CD4-positive, CD25-positive, alpha-beta regulatory T cell (primary cell): ENCODE measurements around the gene GYS2. TPM values are rescaled to one million over a fixed set of nuclear protein-coding genes. Genes with fewer than 3 reads are reported as not detected.

Source experiments
- ATAC-seq, 2 donors: fragments of 150-1000 bp; cut with Tn5 transposase; one replicate each; pipeline ENCODE4 v1.10.0; 2021; ENCODE audit warnings: low read depth in 2 of 2, moderate number of reproducible peaks in 2 of 2, moderate library complexity in 1 of 2
- DNase-seq, 3 donors: peaks; one replicate each; pipeline versions ENCODE4 v3.0.0 to v3.0.0-alpha.2; 2012 to 2022; ENCODE audit warnings: mixed read lengths in 1 of 3
- H3K27ac ChIP-seq: one replicate; pipeline ENCODE4 v1.7.0; 2013; ENCODE audit warnings: mild to moderate bottlenecking, low read length; ENCODE audit not compliant: insufficient read depth, poor library complexity, severe bottlenecking
- H3K27me3 ChIP-seq: one replicate; pipeline ENCODE4 v1.7.0; 2013; ENCODE audit warnings: low read length; ENCODE audit not compliant: control insufficient read depth, insufficient read depth
- H3K36me3 ChIP-seq: one replicate; pipeline ENCODE4 v1.7.0; 2013; ENCODE audit warnings: mild to moderate bottlenecking, low read length, moderate library complexity; ENCODE audit not compliant: control insufficient read depth, insufficient read depth
- H3K4me1 ChIP-seq: 2 replicates; pipeline ENCODE4 v1.7.0; 2013; ENCODE audit warnings: mild to moderate bottlenecking, low read length; ENCODE audit not compliant: insufficient read depth, control insufficient read depth, poor library complexity, severe bottlenecking
- H3K4me3 ChIP-seq: one replicate; pipeline ENCODE4 v1.7.0; 2013; ENCODE audit warnings: low read depth, mild to moderate bottlenecking, low read length, moderate library complexity
- H3K9me3 ChIP-seq, 2 experiments: 1 replicate in 1 of 2; 2 replicates in 1 of 2; pipeline ENCODE4 v1.7.0; 2013; ENCODE audit warnings: low read length in 2 of 2, mild to moderate bottlenecking in 1 of 2, moderate library complexity in 1 of 2; ENCODE audit not compliant: control insufficient read depth in 2 of 2
- H3K27ac Mint-ChIP-seq, 3 donors: one replicate each; pipeline ENCODE4 v1.8.0; 2020 to 2022; ENCODE audit warnings: mild to moderate bottlenecking in 3 of 3, mixed read lengths in 3 of 3, moderate library complexity in 2 of 3
- H3K27me3 Mint-ChIP-seq: one replicate; pipeline ENCODE4 v1.8.0; 2022; ENCODE audit warnings: mild to moderate bottlenecking, mixed read lengths
- H3K36me3 Mint-ChIP-seq: one replicate; pipeline ENCODE4 v1.8.0; 2020; ENCODE audit warnings: mixed read lengths
- H3K4me1 Mint-ChIP-seq, 4 donors: one replicate each; pipeline ENCODE4 v1.8.0; 2020 to 2022; ENCODE audit warnings: mixed read lengths in 4 of 4, mild to moderate bottlenecking in 1 of 4
- H3K4me3 Mint-ChIP-seq, 4 donors: one replicate each; pipeline ENCODE4 v1.8.0; 2020 to 2022; ENCODE audit warnings: mild to moderate bottlenecking in 4 of 4, mixed read lengths in 4 of 4, moderate library complexity in 3 of 4
- H3K9me3 Mint-ChIP-seq, 7 donors: one replicate each; pipeline ENCODE4 v1.8.0; 2020 to 2022; ENCODE audit warnings: mixed read lengths in 7 of 7, mild to moderate bottlenecking in 3 of 7, moderate library complexity in 2 of 7
- polyA plus RNA-seq, 4 donors: library from polyadenylated mRNA; unstranded; fragments of 300-500 nt; fragmentation: Illumina TruSeq; gene quantifications; one replicate each; pipeline ENCODE4 v1.2.3, GENCODE V29; 2021
- total RNA-seq: library from RNA; stranded (reverse); gene quantifications from one replicate; pipeline ENCODE4 v1.2.3, GENCODE V29; 2022

GYS2 gene
- total and polyA plus RNA-seq, 5 donors from 2014 or later: 0.08 to 0.09 TPM; not detected in 3

- peaks cover 14% of the 10 kb centered on the region for H3K27me3 Mint-ChIP-seq
- H3K9me3 ChIP-seq: no peaks in the 10 kb centered on the region
- peaks cover 1% of the 10 kb centered on the region for H3K27me3 ChIP-seq
- no peaks in the 10 kb centered on the region for H3K4me1 ChIP-seq
- H3K27ac ChIP-seq: no peak overlapping the region
- no peak overlapping the region for H3K27ac Mint-ChIP-seq
- DNase-seq (no peak), ATAC-seq (no peak)
- H3K4me1 Mint-ChIP-seq: no peaks in the 10 kb centered on the region
- peaks cover 0 to 1% (median 0%) of the 10 kb centered on the region in 7 donors for H3K9me3 Mint-ChIP-seq
- H3K36me3 ChIP-seq: no peaks in the 10 kb centered on the region
- H3K36me3 Mint-ChIP-seq: no peaks in the 10 kb centered on the region
- no peak overlapping the region for H3K4me3 Mint-ChIP-seq
- no peak overlapping the region for H3K4me3 ChIP-seq
These were observed 37.7 kb downstream of the GYS2 start for GRCh38 chr12:21566907-21567394.

- Mint-ChIP-seq H3K9me3 (peaks cover 0 to 1% (median 0%) of the 10 kb centered on the region in 7 donors), H3K4me3 (no peak overlapping the region), H3K36me3 (no peaks in the 10 kb centered on the region), H3K27me3 (peaks cover 14% of the 10 kb centered on the region), H3K27ac (no peak overlapping the region), H3K4me1 (no peaks in the 10 kb centered on the region)
- Histone ChIP-seq H3K4me1 (no peaks in the 10 kb centered on the region), H3K4me3 (no peak overlapping the region), H3K36me3 (no peaks in the 10 kb centered on the region), H3K27me3 (peaks cover 1% of the 10 kb centered on the region), H3K9me3 (no peaks in the 10 kb centered on the region), H3K27ac (no peak overlapping the region)
- ATAC-seq (no peak), DNase-seq (no peak)
These were observed 38.3 kb downstream of the GYS2 start for GRCh38 chr12:21566223-21566906.

GRCh38 chr12:21562859-21563258 lies 41.8 kb downstream of the GYS2 start:
- no peaks in the 10 kb centered on the region for H3K9me3 ChIP-seq
- H3K27me3 ChIP-seq: no peaks in the 10 kb centered on the region
- H3K27ac ChIP-seq: no peak overlapping the region
- no peaks in the 10 kb centered on the region for H3K36me3 Mint-ChIP-seq
- no peaks in the 10 kb centered on the region for H3K36me3 ChIP-seq
- H3K4me3 Mint-ChIP-seq: no peak overlapping the region
- H3K4me3 ChIP-seq: no peak overlapping the region
- DNase-seq: no peak
- H3K9me3 Mint-ChIP-seq: peaks cover 0 to 1% (median 0%) of the 10 kb centered on the region in 7 donors
- peaks cover 0 to 8% (median 2%) of the 10 kb centered on the region in 4 donors for H3K4me1 Mint-ChIP-seq
- no peak overlapping the region for H3K27ac Mint-ChIP-seq
- peaks cover 6% of the 10 kb centered on the region for H3K27me3 Mint-ChIP-seq
- ATAC-seq: no peak
- no peaks in the 10 kb centered on the region for H3K4me1 ChIP-seq

GRCh38 chr12:21561158-21561557 lies 43.5 kb downstream of the GYS2 start:
- H3K36me3 ChIP-seq: no peaks in the 10 kb centered on the region
- H3K4me1 ChIP-seq: no peaks in the 10 kb centered on the region
- no peaks in the 10 kb centered on the region for H3K27me3 ChIP-seq
- Mint-ChIP-seq H3K4me3 (no peak overlapping the region), H3K4me1 (peaks cover 0 to 8% (median 2%) of the 10 kb centered on the region in 4 donors), H3K27me3 (no peaks in the 10 kb centered on the region), H3K27ac (no peak overlapping the region), H3K36me3 (no peaks in the 10 kb centered on the region), H3K9me3 (peaks cover 0 to 1% (median 0%) of the 10 kb centered on the region in 7 donors)
- H3K27ac ChIP-seq: no peak overlapping the region
- H3K4me3 ChIP-seq: no peak overlapping the region
- no peaks in the 10 kb centered on the region for H3K9me3 ChIP-seq
- ATAC-seq: no peak
- peak in 1 of 3 donors; percentile 40 for DNase-seq

- Mint-ChIP-seq H3K27me3 (no peaks in the 10 kb centered on the region), H3K4me3 (no peak overlapping the region), H3K27ac (peak overlapping the region in 1 of 3 donors; percentile 2), H3K36me3 (no peaks in the 10 kb centered on the region), H3K9me3 (peaks cover 0 to 1% (median 0%) of the 10 kb centered on the region in 7 donors), H3K4me1 (peaks cover 0 to 8% (median 2%) of the 10 kb centered on the region in 4 donors)
- Histone ChIP-seq H3K4me3 (no peak overlapping the region), H3K27ac (no peak overlapping the region), H3K4me1 (no peaks in the 10 kb centered on the region), H3K27me3 (no peaks in the 10 kb centered on the region), H3K36me3 (no peaks in the 10 kb centered on the region), H3K9me3 (no peaks in the 10 kb centered on the region)
- no peak for ATAC-seq
- DNase-seq: peak in 1 of 3 donors; percentile 39
These were observed 44.6 kb downstream of the GYS2 start for GRCh38 chr12:21559855-21560569.

- Histone ChIP-seq H3K27ac (no peak overlapping the region), H3K9me3 (no peaks in the 10 kb centered on the region), H3K27me3 (no peaks in the 10 kb centered on the region), H3K36me3 (no peaks in the 10 kb centered on the region), H3K4me1 (no peaks in the 10 kb centered on the region), H3K4me3 (no peak overlapping the region)
- DNase-seq (no peak), ATAC-seq (no peak)
- Mint-ChIP-seq H3K4me3 (no peak overlapping the region), H3K4me1 (peaks cover 0 to 8% (median 2%) of the 10 kb centered on the region in 4 donors), H3K27me3 (no peaks in the 10 kb centered on the region), H3K36me3 (no peaks in the 10 kb centered on the region), H3K27ac (no peak overlapping the region), H3K9me3 (peaks cover 0 to 1% (median 0%) of the 10 kb centered on the region in 7 donors)
These were observed 46.5 kb downstream of the GYS2 start for GRCh38 chr12:21558100-21558679.

GRCh38 chr12:21553329-21553675 lies 51.3 kb downstream of the GYS2 start:
- Mint-ChIP-seq H3K9me3 (peaks cover 0 to 1% (median 0%) of the 10 kb centered on the region in 7 donors), H3K27me3 (no peaks in the 10 kb centered on the region), H3K4me1 (no peaks in the 10 kb centered on the region), H3K27ac (no peak overlapping the region), H3K4me3 (no peak overlapping the region), H3K36me3 (no peaks in the 10 kb centered on the region)
- H3K36me3 ChIP-seq: no peaks in the 10 kb centered on the region
- ATAC-seq (no peak), DNase-seq (no peak)
- no peak overlapping the region for H3K27ac ChIP-seq
- no peaks in the 10 kb centered on the region for H3K9me3 ChIP-seq
- H3K4me3 ChIP-seq: no peak overlapping the region
- H3K4me1 ChIP-seq: no peaks in the 10 kb centered on the region
- no peaks in the 10 kb centered on the region for H3K27me3 ChIP-seq
